OCI-LY3 (cell line): ENCODE measurements around the gene RAF1.
"Not testable (repeated sequence)": the region's sequence is repeated elsewhere in the genome, so short reads cannot be mapped to it uniquely, and the experiment has no call there.

Source experiments
- H2AFZ ChIP-seq: fragments of 200-600, 300-600 bp; shearing (Covaris generic); 2 replicates; pipeline ENCODE4 v1.6.0; 2014; ENCODE audit warnings: antibody characterized with exemption, low read depth, low read length
- H3K27ac ChIP-seq: fragments of 200-600, 300-600 bp; sonication (generic); 2 replicates; pipeline ENCODE4 v1.5.1; 2014; ENCODE audit warnings: mild to moderate bottlenecking, low read length, moderate library complexity, mixed read lengths
- H3K27me3 ChIP-seq: fragments of 200-600, 300-600 bp; sonication (generic); 2 replicates; pipeline ENCODE4 v1.6.1; 2014; ENCODE audit warnings: low read depth, low read length, mixed read lengths
- H3K36me3 ChIP-seq: fragments of 200-600, 300-600 bp; sonication (generic); replicated peaks from 2 replicates; pipeline ENCODE3; 2014; ENCODE audit warnings: low read depth, low read length, mixed read lengths
- H3K4me1 ChIP-seq: fragments of 300-600, 200-600 bp; sonication (generic); 2 replicates; pipeline ENCODE4 v1.6.1; 2014; ENCODE audit warnings: low read length, mixed read lengths
- H3K4me2 ChIP-seq: fragments of 200-600, 300-600 bp; sonication (generic); 2 replicates; pipeline ENCODE4 v1.6.1; 2014; ENCODE audit warnings: low read length, mixed read lengths
- H3K4me3 ChIP-seq: fragments of 300-600, 200-600 bp; sonication (generic); 2 replicates; pipeline ENCODE4 v1.5.1; 2014; ENCODE audit warnings: antibody characterized with exemption, mild to moderate bottlenecking, low read length, moderate library complexity
- H3K79me2 ChIP-seq: fragments of 300-600, 200-600 bp; shearing (Covaris generic); 2 replicates; pipeline ENCODE4 v1.6.1; 2014; ENCODE audit warnings: mild to moderate bottlenecking, low read length, mixed read lengths
- H3K9ac ChIP-seq: fragments of 300-600, 200-600 bp; shearing (Covaris generic); 2 replicates; pipeline ENCODE4 v1.6.0; 2014; ENCODE audit warnings: mild to moderate bottlenecking, low read length, moderate library complexity
- H3K9me3 ChIP-seq: fragments of 200-600, 300-600 bp; shearing (Covaris generic); 2 replicates; pipeline ENCODE4 v1.6.1; 2014; ENCODE audit warnings: low read length, mixed read lengths; ENCODE audit not compliant: insufficient read depth
- H4K20me1 ChIP-seq: fragments of 200-600, 300-600 bp; sonication (generic); 2 replicates; pipeline ENCODE4 v1.6.1; 2016; ENCODE audit warnings: low read length, mixed read lengths; ENCODE audit not compliant: insufficient read depth
- CTCF ChIP-seq: fragments of 200-600, 300-600 bp; sonication (generic); IDR thresholded peaks from 2 replicates; pipeline ENCODE4 v1.5.1; 2014; ENCODE audit warnings: antibody characterized with exemption, low read length, low read depth
- EZH2phosphoT487 ChIP-seq: fragments of 200-600 bp; shearing (Covaris generic); IDR thresholded peaks from 2 replicates; pipeline ENCODE4 v1.6.1; 2018; ENCODE audit warnings: antibody characterized with exemption, mixed run types, low read depth

The RAF1 gene

GRCh38 chr3:12702501-12702900 is 38.6 kb upstream of the RAF1 start:
- Histone ChIP-seq H2AFZ (no peak overlapping the region), H3K4me3 (no peak overlapping the region), H3K4me2 (no peak overlapping the region), H3K36me3 (no peaks in the 10 kb centered on the region), H3K4me1 (no peaks in the 10 kb centered on the region), H3K9me3 (no peaks in the 10 kb centered on the region), H3K27me3 (peaks cover 14% of the 10 kb centered on the region), H4K20me1 (no peaks in the 10 kb centered on the region), H3K9ac (no peak overlapping the region), H3K27ac (no peak overlapping the region), H3K79me2 (no peaks in the 10 kb centered on the region)
- TF ChIP-seq CTCF (no peak), EZH2phosphoT487 (no peak)

GRCh38 chr3:12701601-12702000 is 37.7 kb upstream of the RAF1 start:
- not testable (repeated sequence) for H3K4me3 ChIP-seq, H3K27me3 ChIP-seq, H3K4me1 ChIP-seq, H3K36me3 ChIP-seq, H3K4me2 ChIP-seq, H3K79me2 ChIP-seq, H3K9ac ChIP-seq, H2AFZ ChIP-seq, H3K27ac ChIP-seq, H4K20me1 ChIP-seq, H3K9me3 ChIP-seq

GRCh38 chr3:12700800-12701199 is 36.9 kb upstream of the RAF1 start:
- Histone ChIP-seq H3K9me3 (no peaks in the 10 kb centered on the region), H3K4me2 (no peak overlapping the region), H3K27me3 (peaks cover 14% of the 10 kb centered on the region; the same call in 1 of the 2 replicates), H3K36me3 (no peaks in the 10 kb centered on the region), H3K4me3 (no peak overlapping the region), H3K4me1 (no peaks in the 10 kb centered on the region), H2AFZ (no peak overlapping the region), H3K9ac (no peak overlapping the region), H4K20me1 (no peaks in the 10 kb centered on the region), H3K79me2 (no peaks in the 10 kb centered on the region), H3K27ac (no peak overlapping the region)
- TF ChIP-seq CTCF (no peak), EZH2phosphoT487 (no peak)

GRCh38 chr3:12695916-12696315 is 32.0 kb upstream of the RAF1 start:
- TF ChIP-seq EZH2phosphoT487: no peak
- no peak for TF ChIP-seq CTCF
- H3K79me2 ChIP-seq: no peaks in the 10 kb centered on the region
- H3K4me2 ChIP-seq: no peak overlapping the region

GRCh38 chr3:12695112-12695511 is 31.2 kb upstream of the RAF1 start:
- Histone ChIP-seq H3K9ac (no peak overlapping the region), H3K4me2 (no peak overlapping the region), H3K4me1 (no peaks in the 10 kb centered on the region), H4K20me1 (no peaks in the 10 kb centered on the region; the same call in 1 of the 2 replicates), H3K4me3 (no peak overlapping the region), H3K9me3 (no peaks in the 10 kb centered on the region), H3K36me3 (no peaks in the 10 kb centered on the region), H3K27ac (no peak overlapping the region), H3K79me2 (no peaks in the 10 kb centered on the region), H2AFZ (no peak overlapping the region), H3K27me3 (peaks cover 10% of the 10 kb centered on the region; the same call in 1 of the 2 replicates)
- TF ChIP-seq EZH2phosphoT487: no peak
- no peak for TF ChIP-seq CTCF

More at GRCh38 chr3:12695916-12696315, 32.0 kb upstream of the RAF1 start:
- Histone ChIP-seq H2AFZ (no peak overlapping the region), H3K4me1 (no peaks in the 10 kb centered on the region), H3K9ac (no peak overlapping the region), H3K27me3 (peaks cover 10% of the 10 kb centered on the region; the same call in 1 of the 2 replicates), H3K9me3 (no peaks in the 10 kb centered on the region), H3K36me3 (no peaks in the 10 kb centered on the region), H3K4me3 (no peak overlapping the region), H3K27ac (no peak overlapping the region), H4K20me1 (no peaks in the 10 kb centered on the region; the same call in 1 of the 2 replicates)
